Measurements from ENCODE around the gene CDCA7L.

The CDCA7L gene, protein sequence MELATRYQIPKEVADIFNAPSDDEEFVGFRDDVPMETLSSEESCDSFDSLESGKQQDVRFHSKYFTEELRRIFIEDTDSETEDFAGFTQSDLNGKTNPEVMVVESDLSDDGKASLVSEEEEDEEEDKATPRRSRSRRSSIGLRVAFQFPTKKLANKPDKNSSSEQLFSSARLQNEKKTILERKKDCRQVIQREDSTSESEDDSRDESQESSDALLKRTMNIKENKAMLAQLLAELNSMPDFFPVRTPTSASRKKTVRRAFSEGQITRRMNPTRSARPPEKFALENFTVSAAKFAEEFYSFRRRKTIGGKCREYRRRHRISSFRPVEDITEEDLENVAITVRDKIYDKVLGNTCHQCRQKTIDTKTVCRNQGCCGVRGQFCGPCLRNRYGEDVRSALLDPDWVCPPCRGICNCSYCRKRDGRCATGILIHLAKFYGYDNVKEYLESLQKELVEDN

GRCh38 chr7:21945454-21946221 lies at the start of gene CDCA7L:
Gene CDCA7L (minus strand): TSS chr7:21945899. CDS start chr7:21945804, 95 bp downstream.
- peak; percentile 78 for DNase-seq

- DNase-seq, result no peak
These were observed 40.4 kb upstream of the CDCA7L start for GRCh38 chr7:21986096-21986495.

DNA sequence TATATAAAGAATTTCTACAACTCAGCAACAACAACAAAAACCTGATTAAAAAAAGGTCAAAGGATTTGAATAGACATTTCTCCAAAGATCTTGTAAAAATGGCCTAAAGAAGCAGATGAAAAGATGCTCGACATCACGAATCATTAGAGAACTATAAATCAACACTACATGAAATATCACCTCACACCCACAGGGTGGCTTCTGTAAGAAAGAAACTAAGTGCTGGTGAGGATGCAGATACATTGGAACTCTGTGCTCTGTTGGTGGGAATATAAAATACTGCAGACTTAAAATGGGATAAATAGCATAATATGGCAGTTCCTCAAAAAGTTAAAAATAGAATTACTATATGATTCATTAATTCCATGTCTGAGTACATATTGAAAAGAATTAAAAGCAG lies 38.3 kb upstream of the CDCA7L start:
- no peak for DNase-seq

GRCh38 chr7:21983056-21983455 lies 37.4 kb upstream of the CDCA7L start:
- no peak for DNase-seq

DNA sequence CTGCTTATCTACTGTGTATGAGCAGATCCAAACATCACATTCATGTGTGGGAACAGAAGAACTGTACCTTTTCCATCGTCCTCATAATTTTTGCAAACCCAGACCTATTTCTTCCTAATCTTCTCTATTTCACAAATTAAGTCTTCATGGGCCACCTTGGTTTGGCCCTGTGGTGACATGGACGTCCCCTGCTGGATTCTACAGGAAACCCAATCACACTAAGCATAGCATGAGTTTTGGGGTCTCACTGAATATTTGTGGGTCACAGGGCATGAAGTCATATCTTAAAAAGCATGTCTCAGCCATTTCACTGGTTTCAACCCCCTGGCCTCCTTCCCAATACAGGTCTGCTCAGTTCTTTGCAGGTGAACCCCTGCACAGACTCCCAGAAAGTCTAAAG lies 35.8 kb upstream of the CDCA7L start:
- no peak for DNase-seq

- no peak for DNase-seq
These were observed 35.3 kb upstream of the CDCA7L start for GRCh38 chr7:21980926-21981500.

DNA sequence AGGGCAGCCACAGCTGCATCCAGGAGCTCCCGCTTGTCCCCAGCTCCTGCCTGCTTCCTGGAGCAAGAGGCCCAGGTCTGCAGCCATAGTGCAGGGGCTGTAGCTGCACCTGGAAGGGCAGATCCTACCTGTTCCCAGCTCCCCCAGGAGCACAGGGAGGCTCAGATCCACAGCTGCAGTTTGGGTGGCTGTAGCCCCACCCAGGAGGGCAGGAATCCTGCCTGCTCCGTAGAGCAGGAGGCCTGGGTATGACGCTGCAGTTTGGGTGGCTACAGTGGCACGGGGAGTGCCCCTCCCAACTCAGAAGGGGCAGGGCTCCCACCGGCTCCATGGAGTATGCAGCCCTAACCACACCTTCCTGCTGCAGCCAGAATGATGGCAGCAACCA lies 26.7 kb upstream of the CDCA7L start:
- no peak for DNase-seq

GRCh38 chr7:21971780-21972396 lies 26.2 kb upstream of the CDCA7L start:
- no peak for DNase-seq

- no peak for DNase-seq
These were observed 24.1 kb upstream of the CDCA7L start for GRCh38 chr7:21969822-21970221.

- DNase-seq, result no peak
These were observed 21.9 kb upstream of the CDCA7L start for GRCh38 chr7:21967598-21968003.

DNA sequence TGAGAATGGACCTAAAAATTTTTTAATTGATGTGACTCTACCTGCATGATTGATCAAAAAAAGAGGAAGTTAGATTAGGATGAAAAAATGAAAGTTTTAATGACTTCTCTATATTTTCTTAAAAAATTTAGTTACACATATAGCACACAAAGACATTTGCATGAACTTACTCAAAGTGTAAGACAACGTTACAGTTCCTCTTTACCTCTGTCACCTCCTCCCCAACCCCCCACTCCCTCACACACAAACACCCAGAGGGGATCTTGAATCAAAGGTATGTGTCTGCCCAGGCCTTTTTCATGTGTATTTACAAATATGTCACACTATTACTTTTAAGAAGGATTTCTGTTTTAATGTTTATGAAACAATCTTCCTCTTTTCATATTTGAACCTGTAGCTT lies 20.6 kb upstream of the CDCA7L start:
- DNase-seq, result no peak

GRCh38 chr7:21965291-21965690 lies 19.6 kb upstream of the CDCA7L start:
- DNase-seq, result no peak

- DNase-seq, result no peak
These were observed 17.0 kb upstream of the CDCA7L start for GRCh38 chr7:21962677-21963076.

- no peak for DNase-seq
These were observed 15.2 kb upstream of the CDCA7L start for GRCh38 chr7:21960922-21961321.

DNA sequence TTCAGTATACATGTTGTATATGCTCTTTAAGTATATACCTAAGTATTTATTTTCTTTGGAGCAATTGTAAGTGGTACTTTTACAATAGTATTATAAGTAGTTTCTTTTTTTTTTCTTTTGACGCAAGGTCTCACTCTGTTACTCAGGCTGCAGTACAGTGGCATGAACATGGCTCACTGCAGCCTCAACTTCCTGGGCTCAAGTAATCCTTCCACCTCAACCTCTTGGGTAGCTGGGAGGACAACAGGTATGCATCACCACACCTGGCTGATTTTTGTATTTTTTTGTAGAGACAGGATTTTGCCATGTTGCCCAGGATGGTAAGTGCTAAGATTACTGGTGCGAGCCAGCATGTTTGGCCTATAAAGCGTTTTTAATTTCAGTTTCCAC lies 13.7 kb upstream of the CDCA7L start:
- DNase-seq, result no peak

DNA sequence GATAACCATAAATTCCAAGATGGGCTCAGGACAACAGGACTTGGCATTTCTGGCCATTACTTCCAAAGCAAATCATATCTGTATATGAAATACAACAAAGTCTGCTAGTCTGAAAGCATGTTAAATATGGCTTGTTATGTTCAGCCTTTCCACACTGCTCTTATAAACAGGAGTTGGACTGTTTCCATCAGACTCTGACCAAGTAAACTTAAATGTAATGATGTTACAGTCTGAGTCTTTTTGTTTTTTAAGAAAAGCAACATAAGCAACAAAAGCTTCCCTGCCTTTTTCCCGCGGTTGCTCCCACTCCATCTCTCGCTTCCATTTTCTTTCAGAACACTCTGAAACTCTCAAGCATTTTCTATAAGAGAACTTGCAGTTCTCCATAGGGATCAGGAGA lies 8.1 kb upstream of the CDCA7L start:
- no peak for DNase-seq

GRCh38 chr7:21948887-21949540 lies 3.3 kb upstream of the CDCA7L start:
- no peak for DNase-seq

GRCh38 chr7:21948364-21948763 lies 2.7 kb upstream of the CDCA7L start:
- DNase-seq, result no peak

- no peak for DNase-seq
These were observed 2.2 kb upstream of the CDCA7L start for GRCh38 chr7:21947946-21948345.

- DNase-seq, result no peak
These were observed 1.4 kb upstream of the CDCA7L start for GRCh38 chr7:21947056-21947455.

- DNase-seq, result no peak
These were observed 567 bp upstream of the CDCA7L start for GRCh38 chr7:21946222-21946709.

DNA sequence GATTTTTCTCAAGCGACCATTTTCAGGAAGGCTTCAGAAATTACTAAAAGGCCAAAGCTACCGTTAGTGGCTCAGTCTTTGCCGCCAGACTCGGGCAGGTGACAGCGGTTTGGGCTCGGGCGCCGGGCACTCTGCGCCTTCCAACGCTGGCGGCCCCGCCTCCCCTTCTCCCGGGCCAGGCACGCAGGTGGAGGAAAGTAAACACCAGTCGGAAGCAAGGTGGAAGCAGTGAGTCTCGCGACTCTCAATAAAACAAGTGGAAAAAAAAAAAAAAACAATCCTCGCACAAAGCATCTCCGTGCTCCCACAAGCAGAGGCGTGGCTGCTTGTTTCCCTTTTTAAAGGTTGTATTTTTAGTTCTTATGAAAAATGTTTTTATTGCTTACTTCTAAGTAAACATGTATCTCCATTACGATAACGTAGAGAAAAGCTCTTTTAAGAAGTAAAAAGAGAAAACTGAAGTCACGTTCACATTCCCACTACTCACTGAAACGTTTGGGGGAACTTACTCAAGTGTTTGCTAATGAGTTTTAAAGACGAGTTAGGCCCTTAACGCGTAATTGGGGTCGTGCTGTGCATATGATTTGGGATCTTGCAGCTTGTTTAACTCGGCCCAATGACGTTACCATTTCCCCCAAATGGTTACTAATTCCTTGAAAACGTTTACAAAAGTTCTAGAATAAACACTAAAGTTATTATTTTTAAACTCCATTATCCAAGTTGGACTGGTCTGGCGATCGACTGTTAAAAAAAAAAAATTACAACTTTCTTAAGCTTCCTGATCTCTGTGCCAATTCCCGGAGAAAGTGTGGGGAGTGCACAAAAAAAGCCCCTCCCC lies 864 bp downstream of the CDCA7L start:
- DNase-seq, result no peak
